GM21786 (cell line): ENCODE data around the gene SLC4A11.
A peak's percentile ranks its signal among the peaks of the same experiment; 100 is the strongest.
"Not testable (repeated sequence)": the region's sequence is repeated elsewhere in the genome, so short reads cannot be mapped to it uniquely, and the experiment has no call there.

ENCODE experiments used
- ATAC-seq: cut with Tn5 transposase; IDR thresholded peaks from one replicate; pipeline ENCODE4 v1.9.1; 2021; ENCODE audit not compliant: unreplicated experiment

The SLC4A11 gene

DNA sequence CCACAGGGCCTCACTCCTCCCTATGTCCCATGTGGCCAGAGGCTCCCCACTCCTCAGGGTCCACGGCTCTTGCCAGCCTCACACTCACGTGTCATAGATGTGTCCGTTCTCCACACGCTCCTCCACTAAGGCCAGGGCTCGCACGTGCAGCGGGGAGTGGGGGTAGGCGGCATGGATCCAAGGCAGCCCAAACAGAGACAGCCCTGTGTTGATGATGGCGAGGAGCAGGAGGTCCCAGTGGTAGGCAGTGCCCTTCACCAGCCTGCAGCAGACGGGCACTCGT, 10.3 kb downstream of the SLC4A11 start:
- ATAC-seq: no peak

DNA sequence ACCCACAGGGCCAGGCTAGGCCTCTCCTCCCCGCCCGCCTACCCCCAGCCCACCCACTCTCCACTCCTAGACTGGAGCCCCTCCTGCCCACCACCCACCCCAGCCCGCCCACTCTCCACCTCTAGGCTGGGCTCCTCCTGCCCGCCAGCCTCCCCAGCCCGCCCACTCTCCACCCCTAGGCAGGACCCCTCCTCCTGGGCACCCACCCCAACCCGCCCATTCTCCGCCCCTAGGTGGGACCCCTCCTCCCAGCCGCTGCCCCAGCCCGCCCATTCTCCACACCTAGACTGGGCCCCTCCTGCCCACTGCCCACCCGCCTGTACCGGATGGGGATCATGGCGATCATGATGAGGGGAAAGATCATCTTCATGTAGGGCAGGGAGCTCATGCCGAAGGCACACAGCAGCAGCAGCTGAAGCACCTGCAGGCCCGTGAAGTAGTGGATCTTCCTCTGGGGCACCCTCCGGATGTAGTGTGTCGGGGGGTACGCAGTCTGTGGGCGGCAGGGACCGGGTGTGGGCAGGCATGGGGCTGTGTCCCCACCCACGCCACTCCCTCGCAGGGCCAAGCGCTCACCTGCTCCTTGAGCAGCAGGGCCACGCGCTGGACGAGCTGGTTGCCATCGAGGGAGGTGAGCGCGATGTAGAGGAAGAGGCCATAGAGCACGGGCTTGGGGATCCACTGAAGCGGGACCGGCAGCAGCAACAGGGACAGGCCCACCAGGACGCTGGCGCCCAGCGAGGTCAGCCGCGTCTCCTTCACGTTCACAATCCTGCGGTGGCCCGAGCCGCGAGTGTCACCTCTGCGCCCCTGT, 10.8 kb downstream of the SLC4A11 start:
- ATAC-seq: no peak

DNA sequence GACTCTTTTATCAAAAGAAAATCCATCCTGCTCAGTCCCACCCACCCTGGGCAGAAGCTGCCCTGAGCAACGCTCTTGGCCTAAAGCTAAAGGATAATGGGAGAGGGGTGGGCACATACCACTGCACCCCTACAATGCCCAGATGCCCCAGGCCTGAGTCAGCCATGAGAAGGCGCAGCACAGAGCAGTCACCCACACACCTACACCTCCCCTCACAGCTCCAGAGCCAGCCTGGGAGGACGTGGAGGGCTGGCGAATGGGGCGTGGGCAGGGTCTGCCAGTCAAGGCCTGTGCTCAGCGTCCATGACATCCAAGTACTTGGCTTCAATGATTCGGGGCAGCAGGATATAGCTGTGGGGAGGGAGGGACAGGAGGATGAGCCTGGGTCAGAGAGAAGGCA, 11.5 kb downstream of the SLC4A11 start:
- no peak for ATAC-seq

DNA sequence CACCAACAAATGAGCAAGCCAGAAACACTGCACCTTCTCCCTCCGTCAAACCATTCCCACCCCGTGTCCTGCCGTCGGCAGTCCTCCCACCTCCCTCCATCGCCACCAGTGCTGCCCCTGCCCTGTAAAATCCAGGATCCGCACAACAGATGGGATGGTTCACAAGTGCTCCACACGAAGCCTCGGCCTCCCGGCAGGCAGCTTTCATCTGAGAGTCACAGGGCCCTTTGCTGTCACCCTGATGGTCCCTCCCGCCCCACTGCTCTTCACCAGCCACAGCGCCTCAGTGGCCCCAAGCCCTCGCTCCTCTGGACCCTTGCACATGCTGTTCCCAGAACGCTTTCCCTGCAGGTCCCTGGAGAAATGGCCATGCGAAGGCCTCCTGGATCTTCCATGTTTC, 12.1 kb downstream of the SLC4A11 start:
- ATAC-seq: no peak

DNA sequence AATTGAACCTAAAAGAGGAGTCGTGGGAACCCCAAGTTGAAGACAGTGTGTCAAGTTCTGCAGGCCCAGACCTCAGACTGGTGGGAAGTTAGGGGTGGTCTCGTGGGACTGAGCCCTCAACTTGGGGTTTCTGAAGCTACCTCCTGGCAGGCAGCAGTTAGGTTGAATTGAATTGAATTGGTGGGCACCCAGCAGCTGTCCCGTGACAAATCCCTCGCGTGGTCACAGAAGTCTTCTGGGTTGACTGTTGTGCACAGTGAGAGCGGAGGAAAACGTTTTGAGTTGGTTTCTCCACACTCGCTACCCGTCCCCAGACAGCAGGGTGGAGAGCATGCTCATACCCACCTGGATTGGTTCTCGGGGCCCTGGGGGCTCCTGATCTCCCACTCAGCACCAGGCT, 12.9 kb downstream of the SLC4A11 start:
- no peak for ATAC-seq

DNA sequence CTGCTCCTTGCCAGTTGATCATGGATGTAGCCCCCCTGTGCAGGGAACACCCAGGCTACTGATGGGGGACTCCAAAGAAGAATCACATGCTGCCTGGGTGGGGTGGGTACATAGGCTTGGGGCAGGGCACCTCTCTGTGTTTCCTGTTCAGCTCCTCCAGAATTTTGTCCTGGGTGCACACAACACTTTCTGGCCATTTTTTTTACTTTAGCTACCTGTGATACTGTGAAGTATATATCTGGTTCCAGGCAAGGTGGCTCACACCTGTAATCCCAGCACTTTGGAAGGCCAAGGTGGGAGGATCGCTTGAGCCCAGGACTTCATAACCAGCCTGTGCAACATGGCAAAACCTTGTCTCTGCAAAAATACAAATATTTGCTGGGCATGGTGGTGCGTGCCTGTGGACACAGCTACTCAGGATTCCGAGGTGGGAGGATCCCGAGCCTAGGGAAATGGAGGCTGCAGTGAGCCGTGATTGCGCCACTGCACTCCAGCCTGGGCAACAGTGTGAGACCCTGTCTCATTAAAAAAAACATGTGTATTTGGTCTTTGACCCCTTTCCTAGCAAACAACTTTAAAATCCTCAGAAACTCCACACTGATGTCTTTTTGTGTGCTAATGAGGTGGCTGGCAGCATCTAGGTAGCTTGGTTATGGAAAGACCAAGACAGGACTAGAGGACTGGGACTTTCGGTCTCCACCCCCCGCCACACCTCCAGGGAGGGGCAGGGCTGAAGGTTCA, 14.1 kb downstream of the SLC4A11 start:
- no peak for ATAC-seq

DNA sequence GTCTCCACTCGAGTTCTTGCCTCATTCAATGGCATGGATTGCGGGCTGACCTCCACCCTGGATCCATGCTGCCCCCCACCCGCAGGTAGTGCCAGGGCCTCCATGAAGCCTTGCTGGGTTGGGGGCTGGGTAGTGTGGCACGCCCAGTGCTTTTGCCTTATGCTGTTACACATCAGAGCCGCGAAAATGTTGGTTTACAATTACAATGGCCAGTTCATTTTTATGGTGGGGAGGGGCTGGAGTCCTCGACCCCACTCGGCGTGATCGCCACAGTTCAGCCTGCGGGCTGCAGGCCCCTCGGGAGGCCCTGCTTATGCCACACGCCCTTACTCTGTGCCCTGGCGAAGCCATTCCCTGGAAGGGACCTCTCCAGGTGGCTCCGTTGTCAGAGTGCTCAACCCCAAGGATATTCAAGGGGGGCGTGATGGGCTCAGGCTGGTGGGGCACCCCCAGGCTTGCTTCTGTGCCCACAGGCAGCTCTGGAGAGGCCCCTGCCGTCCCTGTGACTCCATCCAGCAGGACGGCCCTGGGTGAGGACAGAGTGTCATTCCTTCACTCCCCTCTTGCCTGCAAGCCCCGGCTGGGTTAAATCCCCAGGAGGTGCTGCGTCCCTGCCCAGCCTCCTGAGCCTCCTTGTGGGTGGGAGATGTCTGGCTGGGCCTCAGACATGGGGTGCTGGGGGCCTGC, 14.9 kb downstream of the SLC4A11 start:
- no peak for ATAC-seq

DNA sequence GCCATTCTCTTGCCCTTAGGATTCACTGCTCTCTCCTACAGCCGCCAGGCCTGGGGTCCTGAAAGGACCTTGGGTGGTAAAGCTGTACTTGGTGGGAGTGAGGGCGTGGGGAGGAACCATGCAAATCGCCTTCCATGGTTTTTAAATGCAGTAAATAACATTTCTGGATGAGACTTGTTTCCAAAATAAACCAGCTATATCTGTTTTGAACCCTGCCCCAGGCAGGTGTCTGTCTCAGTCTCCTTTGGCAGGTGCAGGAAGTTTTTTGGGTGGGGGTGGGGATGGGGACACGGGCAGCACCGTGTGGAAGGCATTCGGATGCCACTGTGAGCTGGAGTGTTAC, 15.4 kb downstream of the SLC4A11 start:
- no peak for ATAC-seq

DNA sequence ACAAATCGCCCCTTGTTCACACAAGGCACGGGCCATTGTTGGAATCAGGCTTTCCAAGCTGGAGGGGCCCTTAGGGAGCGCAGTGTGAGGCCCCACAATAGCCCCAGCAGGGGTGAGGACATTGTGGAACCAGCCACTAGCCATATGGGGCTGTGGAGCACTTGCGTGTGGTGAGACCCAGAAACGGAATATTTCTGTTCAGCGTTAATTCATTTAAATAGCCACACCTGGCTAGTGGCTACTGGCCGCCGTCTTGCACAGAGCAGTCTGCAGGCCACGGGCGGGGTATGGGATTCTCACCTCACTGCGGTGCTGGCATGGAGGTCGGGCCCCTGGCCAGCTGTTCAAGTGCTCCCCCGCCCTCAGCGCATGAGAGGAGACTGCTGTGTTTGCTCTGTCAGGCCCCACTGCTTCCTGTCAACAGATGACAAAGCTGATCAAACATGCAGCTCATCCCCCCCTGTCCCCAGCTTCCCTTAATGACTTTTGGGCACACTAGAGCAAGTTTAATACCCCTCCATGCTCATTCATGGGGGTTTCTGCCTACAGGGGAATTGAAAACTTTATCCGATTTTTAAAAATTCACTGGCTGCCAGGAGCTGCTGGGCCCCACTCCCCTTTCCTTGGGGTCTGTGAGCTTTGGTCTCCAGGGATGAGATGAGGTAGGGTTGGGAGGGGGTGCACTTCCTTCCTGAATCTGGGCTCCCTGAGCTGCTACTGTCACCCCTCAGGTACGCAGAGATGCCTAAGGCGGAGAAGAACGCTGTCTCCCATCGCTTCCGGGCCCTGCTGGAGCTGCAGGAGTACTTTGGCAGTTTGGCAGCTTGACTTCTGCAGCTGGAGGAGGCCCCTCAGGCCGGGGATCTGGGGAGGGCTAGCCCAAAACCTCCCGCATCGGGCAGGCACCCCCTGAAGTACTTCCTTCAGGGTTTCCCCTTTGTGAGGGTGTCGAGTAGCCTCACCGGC, 16.1 kb downstream of the SLC4A11 start:
- peak; percentile 84 for ATAC-seq

DNA sequence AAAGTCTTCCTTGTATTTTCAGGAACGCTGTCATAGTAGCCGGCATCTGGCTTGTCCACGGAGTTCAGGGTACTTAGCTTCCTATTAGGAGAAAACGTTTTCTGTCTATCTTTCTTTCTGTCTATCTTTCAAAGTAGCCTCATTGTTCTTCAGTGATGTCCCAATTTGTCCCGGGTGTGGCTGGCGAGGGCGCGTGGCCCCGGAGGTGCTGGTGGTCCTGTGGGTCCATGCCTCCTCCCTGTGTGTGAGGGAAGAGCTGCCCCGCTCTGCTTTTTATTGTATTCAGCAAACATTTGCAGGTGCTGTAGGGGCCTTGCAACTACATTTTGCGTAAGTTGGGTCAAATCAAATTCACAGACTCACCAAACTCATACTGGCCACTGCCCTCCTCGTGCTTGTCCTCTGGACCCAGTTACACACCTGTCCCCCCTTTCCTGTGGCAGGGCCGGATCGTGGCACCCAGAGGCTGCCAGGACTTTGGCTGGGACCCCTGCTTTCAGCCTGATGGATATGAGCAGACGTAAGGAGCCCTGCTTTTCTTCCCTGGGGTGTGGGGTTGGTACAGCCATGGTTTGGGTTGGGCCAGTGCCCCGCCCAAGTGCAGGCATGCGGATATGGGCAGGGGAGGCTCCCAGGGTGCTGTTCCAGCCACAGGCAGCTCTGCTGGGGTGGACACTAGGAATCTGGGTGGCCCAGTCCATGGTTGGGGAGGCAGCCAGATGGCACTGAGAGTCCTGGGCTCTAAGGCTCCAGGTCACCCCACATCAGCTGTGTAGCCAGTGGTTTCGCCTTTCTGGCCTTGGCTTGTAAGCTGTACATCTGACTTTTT, 17.4 kb downstream of the SLC4A11 start:
- ATAC-seq: no peak

DNA sequence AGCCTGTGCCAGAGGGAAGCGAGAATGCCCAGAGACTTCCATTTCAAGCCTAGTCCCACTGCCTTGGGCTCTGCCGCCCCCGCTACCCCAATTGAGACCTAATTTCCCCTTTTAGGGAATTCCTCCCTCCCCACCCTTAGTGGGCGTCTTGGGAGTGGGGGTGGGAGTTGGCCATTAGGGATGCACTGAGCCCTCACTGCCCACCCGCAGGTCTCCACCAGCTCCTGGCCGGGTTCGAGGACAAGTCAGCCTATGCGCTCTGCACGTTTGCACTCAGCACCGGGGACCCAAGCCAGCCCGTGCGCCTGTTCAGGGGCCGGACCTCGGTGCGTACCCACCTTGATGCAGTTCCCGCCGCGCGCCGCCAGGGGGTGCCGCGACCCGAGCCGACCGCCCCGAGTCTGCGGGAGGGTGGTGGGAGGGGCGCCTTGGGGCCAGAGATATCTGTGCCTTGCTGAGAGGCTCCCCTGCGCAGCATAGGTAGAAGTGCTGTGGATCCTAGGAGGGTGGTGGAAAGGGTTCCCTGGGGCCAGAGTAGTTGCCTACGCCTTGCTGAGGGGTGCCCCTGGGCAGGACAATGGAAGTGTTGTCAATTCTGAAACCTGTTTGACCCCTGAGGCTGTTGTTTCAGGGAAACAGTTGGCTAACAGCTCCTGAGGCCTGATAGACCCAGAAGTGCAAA, 20.5 kb downstream of the SLC4A11 start:
- no peak for ATAC-seq

DNA sequence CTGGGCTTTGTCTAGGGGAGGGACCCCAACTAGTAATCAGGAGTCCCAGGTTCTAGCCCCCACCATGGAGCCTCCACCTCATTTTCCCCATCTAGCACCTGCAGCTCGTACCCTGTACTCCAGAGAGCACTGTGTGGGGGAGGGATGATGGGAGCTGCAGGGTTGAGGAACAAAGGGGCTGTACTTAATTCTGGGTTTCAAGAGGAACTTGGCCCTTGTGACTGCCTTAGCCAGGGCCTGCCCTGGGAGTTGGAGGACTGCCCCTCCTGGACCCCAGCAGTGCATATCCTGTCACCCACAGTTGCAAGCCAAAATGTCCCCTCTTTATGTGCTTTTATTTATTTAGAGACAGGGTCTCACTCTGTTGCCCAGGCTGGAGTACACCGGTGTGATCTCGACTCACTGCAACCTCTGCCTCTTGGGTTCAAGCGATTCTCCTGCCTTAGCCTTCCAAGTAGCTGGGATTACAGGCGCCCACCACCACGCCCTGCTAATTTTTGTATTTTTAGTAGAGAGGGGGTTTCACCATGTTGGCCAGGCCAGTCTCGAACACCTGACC, 23.6 kb downstream of the SLC4A11 start:
- not testable (repeated sequence) for ATAC-seq

DNA sequence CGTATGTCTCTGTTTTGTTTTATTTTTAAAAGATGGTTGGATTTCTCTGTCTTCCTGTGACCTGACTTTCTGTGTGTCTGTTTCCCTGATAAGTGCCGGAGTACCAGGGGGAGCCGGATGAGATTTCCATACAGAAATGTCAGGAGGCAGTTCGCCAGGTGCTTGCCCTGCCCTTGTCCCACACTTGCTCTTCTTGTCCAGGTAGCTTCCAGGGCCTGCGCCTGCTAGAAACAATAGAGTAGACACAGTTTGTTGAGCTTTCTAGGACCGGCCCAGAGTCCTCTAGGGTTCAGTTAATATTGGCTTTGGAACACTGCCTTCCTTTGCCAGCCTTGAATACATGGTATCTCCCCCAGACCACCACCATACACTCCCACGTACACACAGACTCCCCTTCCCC, 25.8 kb downstream of the SLC4A11 start:
- no peak for ATAC-seq

DNA sequence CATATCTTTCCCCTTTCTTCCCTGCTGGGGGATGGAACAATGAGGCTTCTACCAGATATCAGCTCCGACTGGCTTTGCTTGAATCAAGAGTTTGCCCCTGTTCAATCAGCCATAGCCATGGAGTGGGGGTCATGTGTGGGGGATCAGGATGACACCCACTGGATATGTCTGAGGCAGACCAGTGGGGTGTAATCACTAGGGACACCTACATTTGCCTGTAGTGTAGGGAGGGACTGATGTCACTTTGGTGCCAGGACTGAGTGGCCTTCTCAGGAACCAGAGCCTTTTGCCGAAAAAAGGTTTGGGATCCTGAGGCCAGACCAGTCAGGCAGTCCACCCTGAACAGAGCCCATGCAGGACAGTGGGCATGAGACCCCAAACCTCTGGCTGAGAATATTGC, 28.6 kb downstream of the SLC4A11 start:
- no peak for ATAC-seq

DNA sequence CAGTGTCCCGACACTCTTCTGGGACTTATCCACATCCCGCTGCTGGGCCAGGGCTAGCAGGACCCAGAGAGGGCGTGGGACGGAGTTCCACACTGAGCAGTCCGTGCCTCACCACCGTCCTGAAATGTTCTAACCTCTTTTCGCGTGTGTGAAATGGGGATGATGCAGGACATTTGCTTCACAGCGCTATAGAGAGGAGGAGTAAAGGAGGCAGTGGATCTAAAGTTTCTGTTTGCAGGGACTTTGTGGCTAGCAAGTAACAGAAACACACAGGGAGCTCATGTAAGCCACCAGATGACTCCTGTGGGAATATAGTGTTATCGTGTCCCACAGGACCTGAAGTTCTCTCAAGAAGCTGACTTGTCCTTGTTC, 29.1 kb downstream of the SLC4A11 start:
- no peak for ATAC-seq

DNA sequence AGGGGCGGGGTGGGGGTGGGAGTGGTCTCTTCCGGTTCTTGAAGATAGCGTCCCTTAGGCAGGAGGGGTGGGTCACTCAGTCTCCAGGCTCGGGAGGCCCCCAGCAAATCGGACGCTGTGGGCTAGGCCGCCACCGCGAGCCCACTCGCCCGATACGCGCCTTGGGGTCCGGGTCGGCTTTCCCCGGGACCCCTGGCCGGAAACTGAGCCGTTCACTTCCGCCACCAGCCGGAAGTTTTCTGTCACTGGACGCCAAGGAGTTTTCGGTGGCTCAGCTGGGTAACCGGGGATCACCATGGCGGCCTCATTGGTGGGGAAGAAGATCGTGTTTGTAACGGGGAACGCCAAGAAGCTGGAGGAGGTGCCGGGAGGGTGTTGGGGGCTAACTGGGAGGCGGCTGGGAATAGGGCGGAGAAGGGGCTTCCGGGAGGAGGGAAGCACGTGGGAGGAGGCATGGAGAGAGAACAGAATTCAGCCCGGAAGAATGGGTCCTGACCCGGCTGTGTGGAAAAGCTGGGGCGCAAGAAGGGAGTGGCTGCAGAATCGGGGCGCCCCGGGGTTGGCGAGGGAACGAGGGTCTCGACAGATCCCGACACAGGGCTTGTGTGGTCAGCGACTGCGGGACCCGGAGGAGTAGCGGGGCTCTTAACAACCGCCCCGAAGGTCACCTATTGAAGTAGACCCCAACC, 29.6 kb downstream of the SLC4A11 start, which contains the start of gene ITPA:
Gene ITPA, plus strand, starts transcription at position 242 of the 689 bp plus-strand sequence. Its CDS starts 54 bp downstream, at position 296.
- no peak for ATAC-seq

DNA sequence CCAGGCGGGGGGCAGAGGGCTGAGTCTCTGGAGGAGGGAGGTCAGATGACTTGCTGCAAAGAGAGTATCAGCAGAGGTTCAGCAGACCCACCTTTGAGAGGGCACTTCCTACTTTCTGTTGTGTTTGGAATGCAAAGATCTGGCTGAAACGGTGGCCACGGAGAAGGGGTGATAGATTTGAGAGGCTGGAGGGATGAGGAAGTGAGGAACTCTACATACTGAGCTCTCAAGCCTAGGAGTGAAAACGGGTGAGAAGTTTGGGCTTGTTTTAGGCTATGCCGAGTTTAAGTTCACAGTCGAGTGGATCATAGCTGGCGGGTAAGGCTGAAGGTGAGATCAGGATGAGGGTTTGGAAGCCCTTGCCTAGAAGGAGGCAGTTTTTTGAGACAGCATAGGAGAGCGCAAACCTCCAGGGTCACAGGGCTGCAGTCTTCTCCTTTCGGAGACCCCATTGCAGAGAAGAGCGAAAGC, 30.2 kb downstream of the SLC4A11 start:
- no peak for ATAC-seq

DNA sequence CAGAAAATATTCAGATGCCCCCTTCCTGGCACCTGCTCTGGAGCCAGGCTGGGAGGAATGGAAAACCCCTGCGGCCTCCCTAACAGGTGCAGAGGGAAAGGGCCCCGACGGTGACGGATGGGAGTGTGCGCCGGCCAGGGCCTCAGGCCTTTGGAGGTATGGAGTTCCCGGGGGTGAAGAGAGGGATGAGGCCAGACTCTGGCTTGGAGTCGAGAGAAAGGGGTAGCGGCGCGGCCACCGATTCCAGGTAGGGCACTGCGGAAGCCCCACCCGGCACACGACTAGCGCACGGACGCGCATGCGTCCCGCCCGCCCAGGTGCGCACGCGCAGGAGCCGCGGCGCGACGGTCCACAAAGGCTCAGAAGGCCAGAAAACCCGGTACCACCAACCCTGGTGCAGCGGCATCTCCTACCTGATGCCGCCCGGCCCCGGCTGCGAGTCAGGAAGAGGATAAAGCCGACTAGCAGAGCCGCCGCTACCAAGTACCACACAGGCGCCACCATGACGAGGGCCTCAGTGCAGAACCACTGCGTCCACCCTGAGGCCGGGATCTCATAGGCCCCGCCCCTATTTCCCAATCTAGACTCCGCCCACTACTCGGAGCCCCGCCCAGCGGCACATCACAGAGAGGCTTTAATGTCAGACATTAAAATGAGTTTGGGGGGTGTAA, 34.7 kb downstream of the SLC4A11 start, which contains the start of gene DDRGK1:
Gene DDRGK1, minus strand, starts transcription at position 559 of the 671 bp plus-strand sequence. Its CDS starts 55 bp downstream, at position 504.
- ATAC-seq: peak; percentile 84
